Lung (tissue), 12 donors: ENCODE results near the gene ADAT2. TPM values are rescaled to one million over a fixed set of nuclear protein-coding genes. Genes with fewer than 3 reads are reported as not detected.

ENCODE experiments used
- ATAC-seq: fragments of 200-7000 bp; cut with Tn5 transposase; one replicate; pipeline ENCODE4 v1.9.1; 2020; ENCODE audit warnings: moderate number of reproducible peaks; ENCODE audit not compliant: insufficient read depth, low FRiP score
- DNase-seq, 3 donors: peaks; one replicate each; pipeline ENCODE4 v3.0.0-alpha.2; 2013 to 2017
- H3K27ac ChIP-seq, 2 donors: one replicate each; pipeline ENCODE4 v1.5.1; 2013; ENCODE audit warnings: mild to moderate bottlenecking in 2 of 2, moderate library complexity in 2 of 2, control low read depth in 1 of 2, inconsistent platforms in 1 of 2, low read depth in 1 of 2, low read length in 1 of 2
- H3K27me3 ChIP-seq, 3 donors: one replicate each; pipeline ENCODE4 v1.5.1; 2013; ENCODE audit warnings: low read length in 2 of 3; ENCODE audit not compliant: control insufficient read depth in 3 of 3, insufficient read depth in 3 of 3
- H3K36me3 ChIP-seq, 4 donors: one replicate each; pipeline ENCODE4 v1.5.1; 2013; ENCODE audit warnings: low read length in 4 of 4, mild to moderate bottlenecking in 1 of 4, moderate library complexity in 1 of 4; ENCODE audit not compliant: control insufficient read depth in 4 of 4, insufficient read depth in 4 of 4
- H3K4me1 ChIP-seq, 5 donors: one replicate each; pipeline ENCODE4 v1.5.1; 2013; ENCODE audit warnings: low read length in 5 of 5, mild to moderate bottlenecking in 2 of 5, moderate library complexity in 1 of 5; ENCODE audit not compliant: control insufficient read depth in 5 of 5, insufficient read depth in 5 of 5
- H3K4me3 ChIP-seq: one replicate; pipeline ENCODE4 v1.5.1; 2013; ENCODE audit warnings: mild to moderate bottlenecking, control low read depth, moderate library complexity
- H3K9ac ChIP-seq, 2 donors: one replicate each; pipeline ENCODE4 v1.5.1; 2013; ENCODE audit warnings: low read length in 2 of 2, control low read depth in 1 of 2; ENCODE audit not compliant: insufficient read depth in 1 of 2
- H3K9me3 ChIP-seq, 4 donors: one replicate each; pipeline ENCODE4 v1.5.1; 2013; ENCODE audit warnings: low read length in 3 of 4, mild to moderate bottlenecking in 1 of 4, moderate library complexity in 1 of 4; ENCODE audit not compliant: control insufficient read depth in 4 of 4, insufficient read depth in 3 of 4
- WGBS, 2 donors: extraction: QIAGEN DNeasy Blood & Tissue Kit; methylation state at CpG; one replicate each; pipeline ENCODE4 v1.1.7; 2013; 5-methylcytosine and 5-hydroxymethylcytosine counted together
- polyA plus RNA-seq, 2 donors: library from polyadenylated mRNA; stranded (reverse); fragments of 200-250 nt; gene quantifications; one replicate each; pipeline ENCODE4 v1.2.1, GENCODE V29; 2013
- total RNA-seq, 2 donors: library from RNA; depleted of rRNA in 1 of 2; stranded (reverse); fragments of >200 nt in 1 of 2; gene quantifications; one replicate each; pipeline ENCODE4 v1.2.1, GENCODE V29; 2014 to 2021
- TF ChIP-seq, protein P1 (sequence below): IDR thresholded peaks from 2 replicates; pipeline ENCODE4 v1.5.1; 2012; ENCODE audit warnings: mild to moderate bottlenecking; ENCODE audit errors: control extremely low read depth, extremely low read depth
- donor health status: control.
- donor health status: control.
- donor health status: Bipolar disorder and iron deficiency.
- donor health status: healthy.
- donor health status: DM: yes; HTN: yes; CAD: no.

Gene ADAT2
- total and polyA plus RNA-seq, 4 donors, result 3.9 to 11.1 (median 8.6) TPM

DNA sequence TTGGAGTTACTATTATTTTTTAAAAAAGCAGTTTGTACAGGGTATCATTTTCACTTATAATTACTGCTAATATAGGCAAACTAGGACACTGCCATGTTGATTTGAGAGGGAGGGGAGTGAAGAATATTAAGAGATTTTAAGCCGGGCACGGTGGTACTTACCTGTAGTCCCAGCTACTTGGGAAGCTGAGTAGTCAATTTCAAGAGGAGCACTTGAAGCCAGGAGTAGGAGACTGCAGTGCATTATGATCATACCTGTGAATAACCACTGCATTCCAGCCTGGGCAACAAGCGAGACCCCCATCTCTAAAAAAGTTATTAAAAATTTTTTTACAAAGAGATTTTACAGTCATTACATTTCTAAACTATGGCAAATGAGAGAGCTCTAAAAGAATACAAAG lies 35.7 kb downstream of the ADAT2 start:
- TF ChIP-seq, protein P1, sequence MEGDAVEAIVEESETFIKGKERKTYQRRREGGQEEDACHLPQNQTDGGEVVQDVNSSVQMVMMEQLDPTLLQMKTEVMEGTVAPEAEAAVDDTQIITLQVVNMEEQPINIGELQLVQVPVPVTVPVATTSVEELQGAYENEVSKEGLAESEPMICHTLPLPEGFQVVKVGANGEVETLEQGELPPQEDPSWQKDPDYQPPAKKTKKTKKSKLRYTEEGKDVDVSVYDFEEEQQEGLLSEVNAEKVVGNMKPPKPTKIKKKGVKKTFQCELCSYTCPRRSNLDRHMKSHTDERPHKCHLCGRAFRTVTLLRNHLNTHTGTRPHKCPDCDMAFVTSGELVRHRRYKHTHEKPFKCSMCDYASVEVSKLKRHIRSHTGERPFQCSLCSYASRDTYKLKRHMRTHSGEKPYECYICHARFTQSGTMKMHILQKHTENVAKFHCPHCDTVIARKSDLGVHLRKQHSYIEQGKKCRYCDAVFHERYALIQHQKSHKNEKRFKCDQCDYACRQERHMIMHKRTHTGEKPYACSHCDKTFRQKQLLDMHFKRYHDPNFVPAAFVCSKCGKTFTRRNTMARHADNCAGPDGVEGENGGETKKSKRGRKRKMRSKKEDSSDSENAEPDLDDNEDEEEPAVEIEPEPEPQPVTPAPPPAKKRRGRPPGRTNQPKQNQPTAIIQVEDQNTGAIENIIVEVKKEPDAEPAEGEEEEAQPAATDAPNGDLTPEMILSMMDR, result no peak
- 66 to 84% methylated on average over 3 of the region's 3 CpGs for WGBS, 2 donors
- DNase-seq, result no peak
- ATAC-seq, result no peak
- Histone ChIP-seq H3K9me3 (peaks cover 0 to 2% (median 0%) of the 10 kb centered on the region in 4 donors), H3K4me1 (peaks cover 0 to 9% (median 0%) of the 10 kb centered on the region in 5 donors), H3K27ac (no peak overlapping the region), H3K27me3 (no peaks in the 10 kb centered on the region), H3K9ac (no peak overlapping the region), H3K4me3 (no peak overlapping the region), H3K36me3 (no peaks in the 10 kb centered on the region)

DNA sequence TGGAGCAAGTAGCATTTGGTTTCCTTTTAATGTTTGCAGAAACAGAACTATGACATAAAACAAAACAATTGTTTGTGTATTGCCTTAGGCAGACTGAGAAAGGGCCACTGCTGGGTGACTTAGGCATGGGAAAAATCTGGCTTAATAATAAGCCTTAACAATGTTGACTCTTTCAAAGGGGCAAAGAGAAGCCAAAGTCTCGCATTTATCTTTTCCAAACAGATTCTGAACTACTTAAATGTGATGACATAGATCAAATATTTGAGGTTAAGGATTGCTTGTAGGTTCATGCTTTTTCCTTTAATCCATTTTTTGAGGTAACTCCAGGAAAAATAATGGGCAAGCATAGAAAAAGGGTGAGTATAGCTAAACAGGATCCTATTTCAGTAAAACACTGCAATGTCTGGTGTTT lies 39.6 kb downstream of the ADAT2 start:
- TF ChIP-seq, protein P1, result no peak
- no peak for ATAC-seq

DNA sequence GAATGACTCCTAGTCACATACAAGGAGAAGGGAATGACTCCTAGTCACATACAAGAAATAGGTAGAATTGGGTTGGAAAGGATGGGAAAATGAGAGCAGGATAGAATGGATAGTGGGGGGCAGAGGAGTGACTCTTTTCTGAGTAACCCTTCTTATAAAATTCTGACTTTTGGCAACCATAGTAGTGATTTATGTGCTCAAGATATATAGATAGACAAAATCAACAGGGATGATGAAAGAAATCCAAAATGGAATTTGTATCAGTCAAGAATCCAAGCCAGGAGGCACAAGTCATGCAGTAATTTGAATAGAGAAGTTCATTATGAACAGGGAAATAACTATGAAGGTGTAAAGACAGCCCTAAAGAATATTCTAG lies 41.7 kb downstream of the ADAT2 start:
- no peaks in the 10 kb centered on the region for H3K4me1 ChIP-seq

More for the DNA sequence above, 39.6 kb downstream of the ADAT2 start:
- no peaks in the 10 kb centered on the region for H3K36me3 ChIP-seq
- H3K4me3 ChIP-seq, result no peak overlapping the region
- H3K9ac ChIP-seq, result no peak overlapping the region
- H3K9me3 ChIP-seq, result peaks cover 0 to 2% (median 0%) of the 10 kb centered on the region in 4 donors
- no peaks in the 10 kb centered on the region for H3K27me3 ChIP-seq
- no peak overlapping the region for H3K27ac ChIP-seq
- WGBS, 2 donors, result 71 to 72% methylated on average over 1 of the region's 1 CpG
- DNase-seq, result no peak
- H3K4me1 ChIP-seq, result peaks cover 0 to 2% (median 0%) of the 10 kb centered on the region in 5 donors

More for the DNA sequence above, 41.7 kb downstream of the ADAT2 start:
- no peak overlapping the region for H3K27ac ChIP-seq
- H3K9ac ChIP-seq, result no peak overlapping the region
- H3K27me3 ChIP-seq, result no peaks in the 10 kb centered on the region
- DNase-seq, result no peak
- no peaks in the 10 kb centered on the region for H3K36me3 ChIP-seq
- no peak overlapping the region for H3K4me3 ChIP-seq
- no peak for ATAC-seq
- H3K9me3 ChIP-seq, result no peaks in the 10 kb centered on the region
- TF ChIP-seq, protein P1, result no peak
